GM19455 (cell line): ENCODE measurements around the gene GLDN.

Experiments
- ATAC-seq: cut with Tn5 transposase; IDR thresholded peaks from one replicate; pipeline ENCODE4 v1.9.1; 2021; ENCODE audit not compliant: unreplicated experiment

Gene GLDN

GRCh38 chr15:51341366-51342226 lies at the start of gene GLDN:
Gene GLDN (plus strand): TSS chr15:51341655. CDS start chr15:51341685, 30 bp downstream.
- no peak for ATAC-seq

- no peak for ATAC-seq
Measured at GRCh38 chr15:51298620-51299019, 42.8 kb upstream of the GLDN start.

- no peak for ATAC-seq
Measured at GRCh38 chr15:51299187-51300015, 42.1 kb upstream of the GLDN start.

GRCh38 chr15:51302480-51302879 lies 39.0 kb upstream of the GLDN start:
- ATAC-seq, result no peak

- no peak for ATAC-seq
Measured at GRCh38 chr15:51303462-51303980, 37.9 kb upstream of the GLDN start.

- no peak for ATAC-seq
Measured at GRCh38 chr15:51307325-51307724, 34.1 kb upstream of the GLDN start.

- ATAC-seq, result no peak
Measured at GRCh38 chr15:51307811-51308210, 33.6 kb upstream of the GLDN start.

- no peak for ATAC-seq
Measured at GRCh38 chr15:51310064-51310463, 31.4 kb upstream of the GLDN start.

GRCh38 chr15:51311510-51311909 lies 29.9 kb upstream of the GLDN start:
- ATAC-seq, result no peak

GRCh38 chr15:51312166-51313073 lies 29.0 kb upstream of the GLDN start:
- no peak for ATAC-seq

- no peak for ATAC-seq
Measured at GRCh38 chr15:51313074-51313393, 28.4 kb upstream of the GLDN start.

GRCh38 chr15:51313644-51314280 lies 27.7 kb upstream of the GLDN start:
- no peak for ATAC-seq

- ATAC-seq, result no peak
Measured at GRCh38 chr15:51314391-51315337, 26.8 kb upstream of the GLDN start.

GRCh38 chr15:51315726-51316125 lies 25.7 kb upstream of the GLDN start:
- ATAC-seq, result no peak

GRCh38 chr15:51316636-51317035 lies 24.8 kb upstream of the GLDN start:
- no peak for ATAC-seq

GRCh38 chr15:51318382-51319150 lies 22.9 kb upstream of the GLDN start:
- no peak for ATAC-seq

GRCh38 chr15:51319539-51319938 lies 21.9 kb upstream of the GLDN start:
- no peak for ATAC-seq

GRCh38 chr15:51320843-51321242 lies 20.6 kb upstream of the GLDN start:
- no peak for ATAC-seq

- ATAC-seq, result no peak
Measured at GRCh38 chr15:51321316-51321715, 20.1 kb upstream of the GLDN start.
